Effector CD4-positive, alpha-beta T cell (primary cell): ENCODE results near the gene SYNPO2L.
"Not testable (repeated sequence)": the region's sequence is repeated elsewhere in the genome, so short reads cannot be mapped to it uniquely, and the experiment has no call there.

Source experiments
- DNase-seq: peaks from one replicate; pipeline ENCODE4 v3.0.0-alpha.2; 2020

Gene SYNPO2L

GRCh38 chr10:73620974-73621373 lies 34.9 kb downstream of the SYNPO2L start:
- DNase-seq, result not testable (repeated sequence)

- DNase-seq, result not testable (repeated sequence)
Measured at GRCh38 chr10:73617143-73617542, 38.7 kb downstream of the SYNPO2L start.

GRCh38 chr10:73614720-73615119 lies 41.1 kb downstream of the SYNPO2L start:
- DNase-seq, result no peak

DNA sequence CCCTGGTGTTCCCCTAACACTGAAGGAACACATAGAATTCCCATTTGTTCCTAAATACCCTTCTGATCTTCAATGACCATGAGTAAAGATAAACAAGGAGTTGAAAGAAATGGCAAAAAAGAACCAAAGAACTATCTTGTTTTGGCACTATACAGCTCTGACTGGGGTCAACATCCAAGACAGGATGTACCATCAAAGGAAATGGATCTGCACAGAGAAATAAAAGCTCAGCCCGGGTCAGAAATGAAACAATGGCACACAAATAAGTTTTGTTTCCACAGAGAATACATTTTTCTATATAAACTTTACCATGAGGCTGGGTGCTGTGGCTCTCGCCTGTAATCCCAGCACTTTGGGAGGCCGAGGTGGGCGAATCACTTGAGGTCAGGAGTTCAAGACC lies 46.7 kb downstream of the SYNPO2L start:
- DNase-seq, result no peak

DNA sequence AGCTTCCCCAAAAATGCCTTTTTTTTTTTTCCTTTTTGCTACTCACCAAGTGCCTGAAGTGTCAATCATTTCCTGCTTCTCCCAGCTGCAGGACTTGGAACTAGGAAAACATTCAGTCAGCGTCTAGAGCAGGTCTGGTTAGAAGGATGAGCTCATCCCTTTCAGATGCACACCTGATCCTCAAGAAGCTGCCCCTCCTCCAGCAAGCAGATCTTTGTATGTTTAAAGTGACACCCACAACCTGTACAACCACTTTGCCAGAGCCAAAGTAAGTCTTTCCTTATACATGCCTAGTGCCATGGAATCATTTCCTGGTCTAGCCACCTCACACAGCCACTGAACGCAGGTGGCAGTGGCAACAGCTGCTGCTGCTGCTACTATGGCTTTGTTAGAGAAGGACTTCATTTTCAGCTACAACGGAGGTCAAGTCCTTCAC lies 54.3 kb downstream of the SYNPO2L start:
- DNase-seq, result no peak

- DNase-seq, result no peak
Measured at GRCh38 chr10:73597346-73597745, 58.5 kb downstream of the SYNPO2L start.
